ENCODE measurements around the gene CPVL. TPM values are rescaled to one million over a fixed set of nuclear protein-coding genes. Genes with fewer than 3 reads are reported as not detected.

The CPVL gene
- total and polyA plus RNA-seq, 2 of the 8 experiments (the other 6 are each of a cell fraction or from before 2014, with no cell fraction given) = 40.0 to 55.0 TPM

- TF ChIP-seq CHD7 (IDR thresholded peaks at IDR 0.05; ENCODE audit: insufficient replicate concordance, low read length) (no peak), SUZ12 (IDR thresholded peaks at IDR 0.05; ENCODE audit: low read length) (no peak), SIRT6 (IDR thresholded peaks at IDR 0.05; ENCODE audit: low read length) (no peak), RNF2 (IDR thresholded peaks at IDR 0.05; ENCODE audit: borderline replicate concordance, low read depth, low read length, missing control alignments, poor library complexity, severe bottlenecking) (no peak), NANOG (IDR thresholded peaks at IDR 0.05; ENCODE audit: insufficient read depth, low read depth, low read length, poor library complexity, severe bottlenecking) (no peak), CHD2 (IDR thresholded peaks at IDR 0.05; ENCODE audit: low read length) (no peak), MAFK (IDR thresholded peaks at IDR 0.05; ENCODE audit: low read depth, low read length) (no peak), POLR2A (IDR thresholded peaks at IDR 0.05; ENCODE audit: control extremely low read depth in 1 of 2, low read depth in 2 of 2, low read length in 2 of 2) (no peak), EP300 (IDR thresholded peaks at IDR 0.05; ENCODE audit: borderline replicate concordance in 1 of 2, low read depth in 2 of 2, low read length in 2 of 2) (no peak), SIN3A (conservative IDR thresholded peaks at IDR 0.05 in 1 of 2, IDR thresholded peaks at IDR 0.05 in 1 of 2; ENCODE audit: low read depth in 1 of 2, low read length in 2 of 2) (no peak)
Observed at GRCh38 chr7:29177963-29178600, 31.7 kb upstream of the CPVL start (continued).

All from H1 (cell line).